Right lung (tissue), 5 donors: ENCODE results near the gene IQUB. TPM values are rescaled to one million over a fixed set of nuclear protein-coding genes. Genes with fewer than 3 reads are reported as not detected.
A peak's percentile ranks its signal among the peaks of the same experiment; 100 is the strongest.
"Not testable (repeated sequence)": the region's sequence is repeated elsewhere in the genome, so short reads cannot be mapped to it uniquely, and the experiment has no call there.

ENCODE experiments used
- DNase-seq, 2 donors: peaks; one replicate each; pipeline ENCODE4 v3.0.0-alpha.2; 2013
- polyA plus RNA-seq, 5 donors: library from polyadenylated mRNA; unstranded; fragments of 120-200 nt; gene quantifications; one replicate each; pipeline versions ENCODE4 v1.2.1 to v1.2.3, GENCODE V29; 2013; ENCODE audit warnings: inconsistent platforms in 1 of 5, low replicate concordance in 1 of 5; ENCODE audit not compliant: insufficient read length in 5 of 5, insufficient read depth in 1 of 5

IQUB gene
- polyA plus RNA-seq, 5 donors, result 1.6 to 3.7 (median 2.9) TPM

DNA sequence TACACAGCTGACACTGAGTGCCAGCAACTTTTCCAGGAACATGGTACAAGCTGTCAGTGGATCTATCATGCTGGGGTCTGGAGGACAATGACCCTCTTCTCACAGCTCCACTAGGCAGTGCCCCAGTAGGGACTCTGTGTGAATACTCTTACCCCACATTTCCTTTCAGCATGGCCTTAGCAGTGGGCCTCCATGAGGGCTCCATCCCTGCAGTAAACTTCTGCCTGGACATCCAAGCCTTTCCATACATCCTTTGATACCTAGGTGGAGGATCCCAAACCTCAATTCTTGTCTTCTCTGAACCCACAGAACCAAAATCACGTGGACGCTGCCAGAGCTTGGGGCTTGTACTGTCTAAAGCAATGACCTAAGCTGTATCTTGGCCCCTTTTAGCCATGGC lies 116.8 kb downstream of the IQUB start:
- no peak for DNase-seq

DNA sequence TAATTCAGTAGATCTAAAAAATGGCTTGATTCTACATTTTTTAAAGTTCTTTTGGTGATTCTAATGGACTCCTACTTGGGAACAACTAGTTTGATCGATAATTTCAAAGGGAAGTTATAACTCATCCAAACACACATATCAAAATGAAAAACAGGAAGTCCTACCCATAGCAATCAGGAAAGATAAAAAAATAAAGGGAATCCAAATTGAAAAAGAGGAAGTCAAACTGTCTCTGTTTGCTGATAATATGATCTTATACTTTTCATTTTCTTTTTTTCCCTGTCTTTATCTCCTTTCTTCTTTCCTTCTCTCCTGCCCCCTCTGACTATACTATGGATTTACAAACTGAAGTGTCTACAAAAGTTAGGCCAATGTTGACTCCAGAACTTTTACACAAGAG lies 118.8 kb downstream of the IQUB start:
- no peak for DNase-seq

DNA sequence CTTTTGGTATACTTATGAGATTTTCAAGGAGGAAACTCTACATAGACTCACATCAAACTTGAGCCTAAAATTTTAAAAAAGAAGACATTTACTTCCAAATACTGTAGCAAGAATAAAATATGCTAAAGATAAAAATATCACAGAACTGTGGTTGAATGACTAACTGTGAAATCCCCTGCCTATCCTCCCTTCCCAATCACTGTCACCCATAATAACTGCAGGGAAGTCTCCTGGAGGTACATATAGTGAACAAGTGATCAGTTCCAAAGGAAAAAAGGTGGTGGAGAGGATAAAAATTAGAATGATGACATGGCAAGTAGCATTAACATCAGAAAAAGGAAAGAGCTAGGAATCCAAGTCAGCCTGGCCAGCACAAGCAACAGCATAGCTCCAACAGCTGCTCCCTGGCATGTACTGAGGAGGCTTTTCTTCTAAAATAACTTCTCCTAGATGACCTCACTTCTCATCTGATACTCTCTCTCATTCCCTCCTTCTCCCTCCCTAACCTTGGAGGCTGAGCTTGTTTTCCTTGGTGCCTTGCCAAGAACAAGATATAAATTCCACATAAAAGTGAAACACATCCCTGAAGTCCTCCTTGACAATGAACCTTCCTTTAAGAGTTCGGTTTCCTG lies 124.0 kb downstream of the IQUB start:
- DNase-seq, result peak in 1 of 2 donors; percentile 1

DNA sequence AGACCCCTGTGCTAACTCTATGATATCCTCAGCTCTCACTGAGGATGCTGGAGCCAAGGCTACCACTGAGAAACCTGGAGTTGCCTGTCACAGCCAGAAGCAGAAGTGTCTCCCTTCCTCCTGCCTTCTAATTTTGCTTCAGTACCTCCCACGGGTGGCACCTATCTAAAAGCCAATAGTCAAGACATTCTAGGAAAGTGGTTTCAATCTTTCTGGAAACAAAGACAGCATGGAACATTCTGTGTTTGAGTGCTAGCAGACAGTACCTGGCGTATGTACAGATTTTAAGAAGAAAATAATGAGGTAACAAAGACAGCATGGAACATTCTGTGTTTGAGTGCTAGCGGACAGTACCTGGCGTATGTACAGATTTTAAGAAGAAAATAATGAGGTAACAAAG lies 126.4 kb downstream of the IQUB start:
- not testable (repeated sequence) for DNase-seq

Other genes starting within 250 kb of the IQUB start
- gene NDUFA5, start 23.2 kb upstream of the IQUB start, polyA plus RNA-seq, result 100 to 1,000 TPM; 122 to 184 (median 159) TPM
- gene ASB15, start 67.2 kb upstream of the IQUB start, polyA plus RNA-seq, result under 1 TPM in 1 of 5 donors, not detected in 4; 0.24 TPM
- gene LMOD2, start 121.3 kb upstream of the IQUB start, polyA plus RNA-seq, result 1 to 10 TPM in 1 of 5 donors, under 1 TPM in 2, not detected in 2; 0.13 to 5.5 (median 0.32) TPM
- gene WASL, start 214.4 kb upstream of the IQUB start, polyA plus RNA-seq, result 10 to 100 TPM; 42.0 to 57.1 (median 53.1) TPM